GM12878 (cell line): Measurements from ENCODE around the gene COX6A2. TPM values are rescaled to one million over a fixed set of nuclear protein-coding genes. Genes with fewer than 3 reads are reported as not detected.

ENCODE experiments used
- BACH1 ChIP-seq: fragments of 450-650 bp; IDR thresholded peaks from 2 replicates; pipeline ENCODE4 v1.6.1; 2017; ENCODE audit warnings: mild to moderate bottlenecking, borderline replicate concordance
- BCL11A ChIP-seq: IDR thresholded peaks from 2 replicates; pipeline ENCODE4 v1.6.1; 2011; ENCODE audit warnings: low read depth, low read length
- CBX5 ChIP-seq: sonication (generic); IDR thresholded peaks from 2 replicates; pipeline ENCODE4 v1.6.1; 2016; ENCODE audit warnings: low read depth, moderate library complexity, mild to moderate bottlenecking, inconsistent platforms
- DPF2 ChIP-seq: fragments of 450-650 bp; IDR thresholded peaks from 2 replicates; pipeline ENCODE4 v1.6.1; 2017; ENCODE audit warnings: mild to moderate bottlenecking
- ESRRA ChIP-seq: IDR thresholded peaks from 2 replicates; pipeline ENCODE4 v1.6.1; 2012; ENCODE audit warnings: mild to moderate bottlenecking, low read length, improper control_type of control experiment
- EZH2 ChIP-seq: IDR thresholded peaks from 2 replicates; pipeline ENCODE4 v1.6.1; 2012; ENCODE audit warnings: low read depth, mild to moderate bottlenecking, control low read depth, inconsistent platforms, low read length, borderline replicate concordance; ENCODE audit not compliant: control insufficient read depth
- FOXM1 ChIP-seq: IDR thresholded peaks from 2 replicates; pipeline ENCODE4 v1.6.1; 2012; ENCODE audit warnings: low read depth, mild to moderate bottlenecking, inconsistent platforms, low read length, moderate library complexity
- IKZF2 ChIP-seq, 2 experiments: fragments of 450-650 bp; IDR thresholded peaks; 2 replicates each; pipeline ENCODE4 v1.6.1; 2017; ENCODE audit warnings: mild to moderate bottlenecking in 2 of 2, moderate library complexity in 2 of 2
- LARP7 ChIP-seq: fragments of 450-650 bp; IDR thresholded peaks from 2 replicates; pipeline ENCODE4 v1.6.1; 2017; ENCODE audit warnings: mild to moderate bottlenecking
- MXI1 ChIP-seq: fragments of 150-350 bp; IDR thresholded peaks from 2 replicates; pipeline ENCODE4 v1.6.1; 2011; ENCODE audit warnings: low read depth, mild to moderate bottlenecking, inconsistent platforms, low read length, improper control_type of control experiment
- MYB ChIP-seq: fragments of 150-350 bp; IDR thresholded peaks from 2 replicates; pipeline ENCODE4 v1.6.1; 2014; ENCODE audit warnings: mild to moderate bottlenecking, low read depth, low read length, borderline replicate concordance
- NFYB ChIP-seq: IDR thresholded peaks from 2 replicates; pipeline ENCODE4 v1.6.1; 2011; ENCODE audit warnings: low read depth, mild to moderate bottlenecking, low read length, improper control_type of control experiment, moderate library complexity; ENCODE audit not compliant: insufficient read depth
- RBBP5 ChIP-seq: fragments of 200-600 bp; sonication (generic); conservative IDR thresholded peaks from 2 replicates; pipeline ENCODE4 v1.6.1; 2016
- RELA ChIP-seq: fragments of 450-650 bp; IDR thresholded peaks from 2 replicates; pipeline ENCODE4 v1.8.0; 2014; ENCODE audit warnings: borderline replicate concordance; ENCODE audit not compliant: partially characterized antibody
- SIX5 ChIP-seq: IDR thresholded peaks from 2 replicates; pipeline ENCODE4 v1.6.1; 2011; ENCODE audit warnings: mild to moderate bottlenecking, low read depth, low read length, moderate library complexity; ENCODE audit not compliant: severe bottlenecking
- SMAD1 ChIP-seq: fragments of 450-650 bp; IDR thresholded peaks from 2 replicates; pipeline ENCODE4 v1.6.1; 2018; ENCODE audit warnings: mild to moderate bottlenecking, low read depth; ENCODE audit not compliant: partially characterized antibody
- ZNF217 ChIP-seq: fragments of 450-650 bp; IDR thresholded peaks from 2 replicates; pipeline ENCODE4 v1.6.1; 2017; ENCODE audit warnings: antibody characterized with exemption, mild to moderate bottlenecking
- polyA plus RNA-seq, 11 experiments: library from polyadenylated mRNA; depleted of rRNA in 4 of 11; unstranded in 6 of 11; stranded (reverse) in 5 of 11; fragments of >200 nt; fragmentation: Nextera tagmentation in 4 of 11; fragmentation: Illumina TruSeq in 1 of 11; extraction: Ambion mirVana in 4 of 11; extraction: Trizol in 1 of 11; gene quantifications; 1 replicate in 1 of 11; 2 replicates in 10 of 11; pipeline versions ENCODE4 v1.2.1 to v1.2.3, GENCODE V29; 2011 to 2016; ENCODE audit warnings: inconsistent platforms in 2 of 11, missing spikeins in 2 of 11, low read depth in 1 of 11
- total RNA-seq, 4 experiments: library from RNA; depleted of rRNA in 3 of 4; stranded (reverse); fragments of >200 nt in 3 of 4; fragmentation: Illumina TruSeq in 1 of 4; extraction: Trizol in 1 of 4; gene quantifications; 2 replicates each; pipeline versions ENCODE4 v1.2.1 to v1.2.3, GENCODE V29; 2013 to 2021
- TF ChIP-seq, protein P1 (sequence below): fragments of 450-650 bp; IDR thresholded peaks from 2 replicates; pipeline ENCODE4 v1.6.1; 2016; ENCODE audit warnings: mild to moderate bottlenecking
- TF ChIP-seq, protein P2 (sequence below): fragments of 450-650 bp; IDR thresholded peaks from 2 replicates; pipeline ENCODE4 v1.6.1; 2017; ENCODE audit warnings: mild to moderate bottlenecking
- TF ChIP-seq, protein P3 (sequence below): fragments of 450-650 bp; formaldehyde crosslinking; IDR thresholded peaks from 2 replicates; pipeline ENCODE4 v1.4.0; 2020; ENCODE audit warnings: mild to moderate bottlenecking, moderate library complexity

Gene COX6A2
- total and polyA plus RNA-seq, 10 of the 15 experiments (the other 5 are each of a cell fraction or from before 2014, with no cell fraction given) = not detected

DNA sequence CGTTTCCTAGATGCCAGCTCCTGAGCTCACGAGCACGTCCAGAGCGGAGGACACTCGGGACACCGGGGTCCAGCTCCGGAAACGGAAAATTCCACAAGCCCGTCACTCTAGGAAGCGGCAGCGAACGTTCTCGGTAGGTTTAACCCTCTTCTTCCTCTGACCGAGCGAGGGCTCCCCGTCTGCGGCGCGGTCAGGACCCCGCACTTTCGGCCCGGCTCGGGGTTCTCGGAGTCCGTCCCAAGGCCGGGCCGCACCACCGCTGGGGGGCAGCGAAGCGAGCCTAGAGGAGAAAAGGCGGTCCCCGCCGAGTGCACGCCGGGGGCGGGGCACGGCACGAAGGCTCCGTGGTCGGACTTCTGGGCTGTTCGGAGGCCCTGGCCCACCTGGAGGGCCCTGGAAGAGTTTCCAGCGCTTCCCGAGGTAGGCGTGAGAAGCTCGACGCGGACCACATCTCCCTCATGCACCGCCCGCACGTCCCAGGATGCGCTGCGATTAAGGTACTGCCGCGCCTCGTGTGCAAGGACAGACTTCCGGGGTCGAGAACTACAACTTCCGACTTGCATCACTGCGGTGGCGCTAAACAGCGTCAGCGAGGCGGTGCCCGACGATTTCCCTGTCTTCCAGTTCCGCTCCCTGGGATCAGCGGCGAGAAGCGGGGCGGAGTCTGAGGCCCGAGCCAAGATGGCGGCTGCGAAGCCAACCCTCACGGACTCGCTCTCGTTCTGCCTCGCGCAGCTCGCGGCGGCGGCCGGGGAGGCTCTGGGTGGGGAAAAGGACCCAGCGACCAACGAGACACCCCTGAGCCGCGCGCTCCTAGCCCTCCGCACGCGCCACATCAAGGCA, 30.9 kb upstream of the COX6A2 start, which contains the start of gene ARMC5 (continued):
- TF ChIP-seq, protein P1, sequence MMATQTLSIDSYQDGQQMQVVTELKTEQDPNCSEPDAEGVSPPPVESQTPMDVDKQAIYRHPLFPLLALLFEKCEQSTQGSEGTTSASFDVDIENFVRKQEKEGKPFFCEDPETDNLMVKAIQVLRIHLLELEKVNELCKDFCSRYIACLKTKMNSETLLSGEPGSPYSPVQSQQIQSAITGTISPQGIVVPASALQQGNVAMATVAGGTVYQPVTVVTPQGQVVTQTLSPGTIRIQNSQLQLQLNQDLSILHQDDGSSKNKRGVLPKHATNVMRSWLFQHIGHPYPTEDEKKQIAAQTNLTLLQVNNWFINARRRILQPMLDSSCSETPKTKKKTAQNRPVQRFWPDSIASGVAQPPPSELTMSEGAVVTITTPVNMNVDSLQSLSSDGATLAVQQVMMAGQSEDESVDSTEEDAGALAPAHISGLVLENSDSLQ = no peak
- no peak for TF ChIP-seq FOXM1
- 0 out of 2 replicates have a peak, but pooled peaks have one; percentile 2 for TF ChIP-seq BCL11A
- TF ChIP-seq NFYB = no peak
- TF ChIP-seq MXI1 = peak; percentile 90
- peak; percentile 64; the same call in 1 of the 2 replicates for TF ChIP-seq LARP7
- 0 out of 2 replicates have a peak, but pooled peaks have one; percentile 8 for TF ChIP-seq ESRRA
- TF ChIP-seq RELA = peak; percentile 44
- TF ChIP-seq MYB = no peak
- TF ChIP-seq IKZF2 (IDR thresholded peaks at IDR 0.05) = peak; percentile 85 to 87
- peak; percentile 83 for TF ChIP-seq SIX5
- TF ChIP-seq RBBP5 = no peak
- no peak for TF ChIP-seq ZNF217
- TF ChIP-seq, protein P2, sequence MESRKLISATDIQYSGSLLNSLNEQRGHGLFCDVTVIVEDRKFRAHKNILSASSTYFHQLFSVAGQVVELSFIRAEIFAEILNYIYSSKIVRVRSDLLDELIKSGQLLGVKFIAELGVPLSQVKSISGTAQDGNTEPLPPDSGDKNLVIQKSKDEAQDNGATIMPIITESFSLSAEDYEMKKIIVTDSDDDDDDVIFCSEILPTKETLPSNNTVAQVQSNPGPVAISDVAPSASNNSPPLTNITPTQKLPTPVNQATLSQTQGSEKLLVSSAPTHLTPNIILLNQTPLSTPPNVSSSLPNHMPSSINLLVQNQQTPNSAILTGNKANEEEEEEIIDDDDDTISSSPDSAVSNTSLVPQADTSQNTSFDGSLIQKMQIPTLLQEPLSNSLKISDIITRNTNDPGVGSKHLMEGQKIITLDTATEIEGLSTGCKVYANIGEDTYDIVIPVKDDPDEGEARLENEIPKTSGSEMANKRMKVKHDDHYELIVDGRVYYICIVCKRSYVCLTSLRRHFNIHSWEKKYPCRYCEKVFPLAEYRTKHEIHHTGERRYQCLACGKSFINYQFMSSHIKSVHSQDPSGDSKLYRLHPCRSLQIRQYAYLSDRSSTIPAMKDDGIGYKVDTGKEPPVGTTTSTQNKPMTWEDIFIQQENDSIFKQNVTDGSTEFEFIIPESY = no peak
- TF ChIP-seq, protein P3, sequence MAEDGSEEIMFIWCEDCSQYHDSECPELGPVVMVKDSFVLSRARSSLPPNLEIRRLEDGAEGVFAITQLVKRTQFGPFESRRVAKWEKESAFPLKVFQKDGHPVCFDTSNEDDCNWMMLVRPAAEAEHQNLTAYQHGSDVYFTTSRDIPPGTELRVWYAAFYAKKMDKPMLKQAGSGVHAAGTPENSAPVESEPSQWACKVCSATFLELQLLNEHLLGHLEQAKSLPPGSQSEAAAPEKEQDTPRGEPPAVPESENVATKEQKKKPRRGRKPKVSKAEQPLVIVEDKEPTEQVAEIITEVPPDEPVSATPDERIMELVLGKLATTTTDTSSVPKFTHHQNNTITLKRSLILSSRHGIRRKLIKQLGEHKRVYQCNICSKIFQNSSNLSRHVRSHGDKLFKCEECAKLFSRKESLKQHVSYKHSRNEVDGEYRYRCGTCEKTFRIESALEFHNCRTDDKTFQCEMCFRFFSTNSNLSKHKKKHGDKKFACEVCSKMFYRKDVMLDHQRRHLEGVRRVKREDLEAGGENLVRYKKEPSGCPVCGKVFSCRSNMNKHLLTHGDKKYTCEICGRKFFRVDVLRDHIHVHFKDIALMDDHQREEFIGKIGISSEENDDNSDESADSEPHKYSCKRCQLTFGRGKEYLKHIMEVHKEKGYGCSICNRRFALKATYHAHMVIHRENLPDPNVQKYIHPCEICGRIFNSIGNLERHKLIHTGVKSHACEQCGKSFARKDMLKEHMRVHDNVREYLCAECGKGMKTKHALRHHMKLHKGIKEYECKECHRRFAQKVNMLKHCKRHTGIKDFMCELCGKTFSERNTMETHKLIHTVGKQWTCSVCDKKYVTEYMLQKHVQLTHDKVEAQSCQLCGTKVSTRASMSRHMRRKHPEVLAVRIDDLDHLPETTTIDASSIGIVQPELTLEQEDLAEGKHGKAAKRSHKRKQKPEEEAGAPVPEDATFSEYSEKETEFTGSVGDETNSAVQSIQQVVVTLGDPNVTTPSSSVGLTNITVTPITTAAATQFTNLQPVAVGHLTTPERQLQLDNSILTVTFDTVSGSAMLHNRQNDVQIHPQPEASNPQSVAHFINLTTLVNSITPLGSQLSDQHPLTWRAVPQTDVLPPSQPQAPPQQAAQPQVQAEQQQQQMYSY (CRISPR knock-in tag) = no peak
- TF ChIP-seq SMAD1 = peak; percentile 61
- TF ChIP-seq CBX5 = no peak
- no peak; the same call in 1 of the 2 replicates for TF ChIP-seq BACH1
- no peak for TF ChIP-seq EZH2
- peak; percentile 45 for TF ChIP-seq DPF2
